HepG2 (cell line): ENCODE results near the gene ACTN4. TPM values are rescaled to one million over a fixed set of nuclear protein-coding genes. Genes with fewer than 3 reads are reported as not detected.

ENCODE experiments used
- ATAC-seq: fragments of 200-7000 bp; cut with Tn5 transposase; 3 replicates; pipeline ENCODE4 v1.9.1; 2020; ENCODE audit warnings: mild to moderate bottlenecking, moderate library complexity
- BruUV-seq: library from RNA; stranded (reverse); fragments of 400-500 nt; replicated peaks from 2 replicates; lab custom pipeline; 2021; lab: Mats Ljungman, UMichigan
- CTCF ChIA-PET: fragments of 300-600 bp; formaldehyde crosslinking; extraction: SDS; loops from one replicate; lab custom pipeline; 2021; ENCODE audit warnings: low total read pairs, inconsistent platforms, low intra/inter-chr PET ratio; lab: Yijun Ruan, JAX
- POLR2A ChIA-PET: fragments of 350-600 bp; sonication (Branson Sonifier 250); formaldehyde crosslinking; loops from one replicate; lab custom pipeline; 2020; ENCODE audit warnings: antibody characterized with exemption, inconsistent platforms; lab: Yijun Ruan, JAX
- DNase-seq: peaks from one replicate; pipeline ENCODE4 v3.0.0-alpha.2; 2015; ENCODE audit warnings: low spot score
- FAIRE-seq: peaks from 3 replicates; lab custom pipeline; 2011; peaks lifted over from hg19 to GRCh38; lab: Jason Lieb, UNC
- H2AFZ ChIP-seq: one replicate; pipeline ENCODE4 v1.6.1; 2011; ENCODE audit warnings: low read length, inconsistent platforms
- H3K27ac ChIP-seq: fragments of 300-600 bp; 3 replicates; pipeline ENCODE4 v1.8.0; 2011; ENCODE audit warnings: mixed run types, mild to moderate bottlenecking, mixed read lengths, low read length, inconsistent platforms; ENCODE audit not compliant: insufficient read depth; ENCODE audit errors: extremely low read length
- H3K27me3 ChIP-seq, 2 experiments: fragments of 200-600 bp in 1 of 2; 2 replicates in 1 of 2; 3 replicates in 1 of 2; pipeline versions ENCODE4 v1.6.0 to v1.8.0; 2011; ENCODE audit warnings: low read length in 2 of 2, mild to moderate bottlenecking in 2 of 2, moderate library complexity in 2 of 2, inconsistent platforms in 1 of 2; ENCODE audit not compliant: insufficient read depth in 2 of 2, control insufficient read depth in 1 of 2
- H3K36me3 ChIP-seq, 2 experiments: fragments of 200-600 bp in 1 of 2; replicated peaks in 1 of 2; 2 replicates in 1 of 2; 3 replicates in 1 of 2; pipeline versions ENCODE4 v1.5.1 to v1.8.0; 2011; ENCODE audit warnings: low read length in 2 of 2, inconsistent platforms in 1 of 2; ENCODE audit not compliant: insufficient read depth in 2 of 2, control insufficient read depth in 1 of 2
- H3K4me1 ChIP-seq: 2 replicates; pipeline ENCODE4 v1.5.1; 2012; ENCODE audit warnings: low read length, inconsistent platforms; ENCODE audit not compliant: insufficient read depth
- H3K4me2 ChIP-seq: 2 replicates; pipeline ENCODE4 v1.6.0; 2011; ENCODE audit warnings: low read depth, low read length, inconsistent platforms
- H3K4me3 ChIP-seq, 3 experiments: fragments of 200-600 bp in 1 of 3; sonication (generic), shearing (Covaris generic) in 1 of 3; replicated peaks in 1 of 3; 2 replicates each; pipeline ENCODE4 v1.5.1; 2011 to 2016; ENCODE audit warnings: low read length in 3 of 3, inconsistent platforms in 2 of 3, low read depth in 2 of 3, mild to moderate bottlenecking in 2 of 3, control low read depth in 1 of 3, mixed read lengths in 1 of 3; ENCODE audit not compliant: insufficient read depth in 1 of 3
- H3K79me2 ChIP-seq: one replicate; pipeline ENCODE4 v1.6.1; 2011; ENCODE audit warnings: low read length, inconsistent platforms; ENCODE audit not compliant: insufficient read depth
- H3K9ac ChIP-seq: 2 replicates; pipeline ENCODE4 v1.6.0; 2011; ENCODE audit warnings: mild to moderate bottlenecking, low read depth, low read length, inconsistent platforms; ENCODE audit not compliant: insufficient read depth
- H3K9me3 ChIP-seq: 2 replicates; pipeline ENCODE4 v1.5.1; 2012; ENCODE audit warnings: mild to moderate bottlenecking, low read length
- H4K20me1 ChIP-seq: 2 replicates; pipeline ENCODE4 v1.6.0; 2011; ENCODE audit warnings: inconsistent platforms, mild to moderate bottlenecking, low read length, moderate library complexity; ENCODE audit not compliant: insufficient read depth
- AGO2 ChIP-seq: fragments of 200-400 bp; formaldehyde crosslinking; optimal IDR thresholded peaks from 2 replicates; pipeline ENCODE3; 2017; ENCODE audit warnings: mild to moderate bottlenecking, low read depth, low read length, moderate library complexity
- FOXO4 ChIP-seq: sonication (generic); formaldehyde crosslinking; conservative IDR thresholded peaks from 2 replicates; pipeline ENCODE4 v1.8.1; 2023; ENCODE audit warnings: missing genetic modification reagents
- HIVEP1 ChIP-seq: sonication (generic); formaldehyde crosslinking; IDR thresholded peaks from 2 replicates; pipeline ENCODE4 v1.4.0; 2020; ENCODE audit warnings: mild to moderate bottlenecking, missing genetic modification reagents
- NPAS2 ChIP-seq: sonication (generic); formaldehyde crosslinking; IDR thresholded peaks from 2 replicates; pipeline ENCODE4 v1.8.0; 2022; ENCODE audit warnings: mild to moderate bottlenecking, missing genetic modification reagents, borderline replicate concordance
- ZBTB37 ChIP-seq: sonication (generic); formaldehyde crosslinking; IDR thresholded peaks from 2 replicates; pipeline ENCODE4 v1.4.0; 2020; ENCODE audit warnings: mild to moderate bottlenecking, missing genetic modification reagents
- ZNF660 ChIP-seq: sonication (generic); formaldehyde crosslinking; IDR thresholded peaks from 2 replicates; pipeline ENCODE4 v1.5.1; 2020; ENCODE audit warnings: mild to moderate bottlenecking, low read depth, missing genetic modification reagents, borderline replicate concordance
- ZNF816 ChIP-seq: sonication (generic); formaldehyde crosslinking; IDR thresholded peaks from 2 replicates; pipeline ENCODE4 v1.8.0; 2022; ENCODE audit warnings: missing genetic modification reagents, mild to moderate bottlenecking, borderline replicate concordance
- WGBS: methylation state at CpG from one replicate; pipeline ENCODE4 v1.1.6; 2017; ENCODE audit warnings: low lambda C conversion rate; 5-methylcytosine and 5-hydroxymethylcytosine counted together
- in situ Hi-C: cut with HindIII; loops from 2 replicates; pipeline ENCODE4 v1.10.0; 2017; ENCODE audit warnings: low pct_unique_long_range_greater_than_20kb; ENCODE audit not compliant: extremely low pct_ligation_motif_present
- intact Hi-C: fragments of 100-400 bp; cut with micrococcal nuclease; formaldehyde crosslinking; loops from one replicate; pipeline ENCODE4 v1.10.0; 2022; ENCODE audit not compliant: unreplicated experiment
- polyA plus RNA-seq, 8 experiments: library from polyadenylated mRNA; depleted of rRNA in 3 of 8; stranded (reverse) in 7 of 8; unstranded in 1 of 8; fragments of >200 nt; fragmentation: Illumina TruSeq in 4 of 8; extraction: Trizol in 4 of 8; gene quantifications; 2 replicates each; pipeline versions ENCODE4 v1.2.1 to v1.2.3, GENCODE V29; 2011 to 2016; ENCODE audit warnings: low read depth in 4 of 8, missing spikeins in 1 of 8, mixed read lengths in 1 of 8; ENCODE audit not compliant: insufficient read depth in 1 of 8
- total RNA-seq, 5 experiments: library from RNA; depleted of rRNA; stranded (reverse); fragments of >200 nt; fragmentation: Illumina TruSeq; extraction: Trizol; gene quantifications; 2 replicates each; pipeline ENCODE4 v1.2.3, GENCODE V29; 2016; ENCODE audit warnings: low read depth in 1 of 5

ACTN4 gene
- total and polyA plus RNA-seq, 2 of the 13 experiments (the other 11 are each of a cell fraction or from before 2014, with no cell fraction given): 171 to 192 TPM

DNA sequence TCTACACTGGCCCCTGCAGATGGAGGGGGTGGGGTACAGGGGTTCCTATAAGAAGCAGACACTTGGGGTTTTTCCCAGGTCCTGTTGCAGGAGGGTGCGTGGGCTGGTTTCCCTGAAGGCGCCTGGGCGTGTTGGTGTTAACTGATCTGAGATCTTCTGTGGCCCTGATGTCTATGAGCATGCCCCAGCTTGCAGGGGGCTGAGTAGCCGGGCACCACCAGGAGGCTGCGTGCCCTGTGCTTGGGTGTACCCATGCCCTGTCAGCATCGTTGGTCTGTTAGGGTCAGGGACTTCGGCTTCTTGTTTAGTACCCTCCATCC, 51.5 kb downstream of the ACTN4 start:
- Histone ChIP-seq H3K4me2 (no peak overlapping the region), H3K27ac (peak overlapping the region; percentile 42), H3K79me2 (peaks cover 74% of the 10 kb centered on the region), H3K4me1 (peaks cover 100% of the 10 kb centered on the region), H3K27me3 (no peaks in the 10 kb centered on the region), H3K9me3 (no peaks in the 10 kb centered on the region), H3K36me3 (peaks cover 33 to 54% of the 10 kb centered on the region in 2 experiments), H3K9ac (no peak overlapping the region), H3K4me3 (no peak overlapping the region), H4K20me1 (0 out of 2 replicates have a peak, but pooled peaks cover 3% of the 10 kb centered on the region), H2AFZ (no peak overlapping the region)
- intact Hi-C loops (no loop called here), in situ Hi-C loops (no loop called here)
- FAIRE-seq (no peak), ATAC-seq (no peak), DNase-seq (no peak)
- ChIA-PET CTCF (no interaction called here), POLR2A (interaction anchor here (1.0 to 3.6 kb wide), 4 partner anchors 13 to 50 kb away, joined by 3 to 63 read pairs (median 15); partner anchors contain the start of gene ACTN4)
- BruUV-seq: no TSS peak
- 89% methylated on average over 3 of the region's 7 CpGs for WGBS
- TF ChIP-seq ZNF660 (no peak), HIVEP1 (CRISPR knock-in tag) (no peak), FOXO4 (CRISPR knock-in tag) (no peak), ZNF816 (no peak), AGO2 (peak; percentile 8), ZBTB37 (CRISPR knock-in tag) (no peak), NPAS2 (CRISPR knock-in tag) (no peak)
